ENCODE results near the gene FBXL13. TPM values are rescaled to one million over a fixed set of nuclear protein-coding genes. Genes with fewer than 3 reads are reported as not detected.

Gene FBXL13
- total RNA-seq, 1 experiment from 2014 or later, result 0.43 TPM

- no peaks in the 10 kb centered on the region for H3K27me3 Mint-ChIP-seq (ENCODE audit: insufficient read depth, unreplicated experiment)
- H3K27ac Mint-ChIP-seq (ENCODE audit: unreplicated experiment), result no peak overlapping the region
- peaks cover 11% of the 10 kb centered on the region for H3K4me1 Mint-ChIP-seq (ENCODE audit: low read depth, unreplicated experiment)
- Histone ChIP-seq H3K4me1 (peaks cover 17% of the 10 kb centered on the region), H3K9me3 (no peaks in the 10 kb centered on the region), H3K4me3 (ENCODE audit: low read depth, low read length) (no peak overlapping the region), H3K27me3 (replicated peaks; ENCODE audit: control insufficient read depth, insufficient read depth, low read length) (no peaks in the 10 kb centered on the region), H3K36me3 (ENCODE audit: control insufficient read depth, insufficient read depth, low read length) (no peaks in the 10 kb centered on the region)
- no peaks in the 10 kb centered on the region for H3K36me3 Mint-ChIP-seq (ENCODE audit: insufficient read depth, unreplicated experiment)
- no TSS peak for BruUV-seq (replicated peaks)
- POLR2A ChIA-PET, result no interaction called here
- H3K4me3 Mint-ChIP-seq (ENCODE audit: unreplicated experiment), result no peak overlapping the region
- no peaks in the 10 kb centered on the region for H3K9me3 Mint-ChIP-seq (ENCODE audit: unreplicated experiment)
- no peak for DNase-seq
- CTCF ChIA-PET, result no interaction called here
- no peak for TF ChIP-seq CTCF (IDR thresholded peaks at IDR 0.05; ENCODE audit: insufficient read depth in 1 of 2, low read depth in 1 of 2, low read length in 1 of 2, severe bottlenecking in 1 of 2, unreplicated experiment in 1 of 2)
- intact Hi-C loops (cut with micrococcal nuclease; ENCODE audit: unreplicated experiment), result no loop called here
Measured at GRCh38 chr7:102891693-102892261, 182.8 kb downstream of the FBXL13 start.

DNA sequence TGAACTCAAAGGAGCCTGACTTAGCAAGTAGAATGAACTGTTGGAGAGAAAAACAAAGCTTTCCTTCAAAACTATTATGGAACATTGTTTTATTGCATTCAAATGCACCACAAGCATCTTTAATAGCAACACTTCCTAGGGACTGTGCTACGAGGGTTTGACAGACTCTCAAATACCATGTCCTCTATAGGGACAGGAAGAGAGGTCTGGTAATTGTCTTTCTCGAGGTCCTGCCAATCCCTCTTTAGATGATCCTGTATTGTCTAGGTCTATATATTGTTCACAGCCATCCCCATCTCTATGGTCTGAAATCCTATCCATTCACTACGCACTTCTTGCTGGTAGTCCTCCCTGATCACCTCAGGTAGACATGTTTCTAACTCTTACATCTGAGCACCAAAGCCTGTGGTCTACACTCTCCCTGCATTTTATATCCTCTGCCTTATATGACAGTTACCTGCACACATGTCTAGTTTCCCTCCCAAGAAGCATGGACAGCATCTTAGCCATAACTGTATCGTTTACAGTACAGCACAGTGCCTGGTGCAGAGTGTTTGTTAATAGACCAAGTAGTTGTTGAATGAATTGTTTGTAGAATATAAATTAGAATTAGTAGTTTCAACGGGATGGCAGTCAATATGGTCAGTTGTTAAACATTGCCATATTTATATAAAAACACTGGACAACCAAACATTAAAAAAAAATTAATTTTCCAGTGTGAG is 183.5 kb downstream of the FBXL13 start:
- POLR2A ChIA-PET, result no interaction called here

More for the DNA sequence above, 183.5 kb downstream of the FBXL13 start:
- Mint-ChIP-seq H3K27me3 (ENCODE audit: insufficient read depth, unreplicated experiment) (no peaks in the 10 kb centered on the region), H3K4me1 (ENCODE audit: low read depth, unreplicated experiment) (peaks cover 11% of the 10 kb centered on the region), H3K27ac (ENCODE audit: unreplicated experiment) (no peak overlapping the region), H3K9me3 (ENCODE audit: unreplicated experiment) (no peaks in the 10 kb centered on the region), H3K36me3 (ENCODE audit: insufficient read depth, unreplicated experiment) (no peaks in the 10 kb centered on the region), H3K4me3 (ENCODE audit: unreplicated experiment) (no peak overlapping the region)
- BruUV-seq (replicated peaks), result no TSS peak
- TF ChIP-seq CTCF (IDR thresholded peaks at IDR 0.05; ENCODE audit: insufficient read depth in 1 of 2, low read depth in 1 of 2, low read length in 1 of 2, severe bottlenecking in 1 of 2, unreplicated experiment in 1 of 2), result no peak
- Histone ChIP-seq H3K4me3 (ENCODE audit: low read depth, low read length) (no peak overlapping the region), H3K4me1 (peaks cover 17% of the 10 kb centered on the region), H3K36me3 (ENCODE audit: control insufficient read depth, insufficient read depth, low read length) (no peaks in the 10 kb centered on the region), H3K27me3 (replicated peaks; ENCODE audit: control insufficient read depth, insufficient read depth, low read length) (no peaks in the 10 kb centered on the region), H3K9me3 (no peaks in the 10 kb centered on the region)
- intact Hi-C loops (cut with micrococcal nuclease; ENCODE audit: unreplicated experiment), result no loop called here
- no peak for DNase-seq
- CTCF ChIA-PET, result no interaction called here

Measured in Caco-2 (cell line).